Endometrial microvascular endothelial cells (primary cell): ENCODE results near the gene STARD10. TPM values are rescaled to one million over a fixed set of nuclear protein-coding genes. Genes with fewer than 3 reads are reported as not detected.

Experiments used
- in situ Hi-C: cut with HindIII; loops from 2 replicates; pipeline ENCODE4 v1.10.0; 2017; ENCODE audit warnings: low sequenced_read_pairs, low pct_unique_long_range_greater_than_20kb; ENCODE audit errors: inconsistent ontology term
- total RNA-seq: library from RNA; depleted of rRNA; stranded (reverse); fragments of >200 nt; gene quantifications from one replicate; pipeline ENCODE4 v1.2.3, GENCODE V29; 2015; ENCODE audit errors: inconsistent ontology term

STARD10 gene
- total RNA-seq, 1 donor from 2014 or later: 25.3 TPM

- in situ Hi-C loops: no loop called here
Measured at GRCh38 chr11:72786305-72787215, 7.3 kb downstream of the STARD10 start.

GRCh38 chr11:72784662-72785061 lies 9.2 kb downstream of the STARD10 start:
- in situ Hi-C loops: no loop called here

GRCh38 chr11:72783144-72783905 lies 10.5 kb downstream of the STARD10 start:
- in situ Hi-C loops: no loop called here

- in situ Hi-C loops: no loop called here
Measured at GRCh38 chr11:72782081-72782920, 11.5 kb downstream of the STARD10 start.

DNA sequence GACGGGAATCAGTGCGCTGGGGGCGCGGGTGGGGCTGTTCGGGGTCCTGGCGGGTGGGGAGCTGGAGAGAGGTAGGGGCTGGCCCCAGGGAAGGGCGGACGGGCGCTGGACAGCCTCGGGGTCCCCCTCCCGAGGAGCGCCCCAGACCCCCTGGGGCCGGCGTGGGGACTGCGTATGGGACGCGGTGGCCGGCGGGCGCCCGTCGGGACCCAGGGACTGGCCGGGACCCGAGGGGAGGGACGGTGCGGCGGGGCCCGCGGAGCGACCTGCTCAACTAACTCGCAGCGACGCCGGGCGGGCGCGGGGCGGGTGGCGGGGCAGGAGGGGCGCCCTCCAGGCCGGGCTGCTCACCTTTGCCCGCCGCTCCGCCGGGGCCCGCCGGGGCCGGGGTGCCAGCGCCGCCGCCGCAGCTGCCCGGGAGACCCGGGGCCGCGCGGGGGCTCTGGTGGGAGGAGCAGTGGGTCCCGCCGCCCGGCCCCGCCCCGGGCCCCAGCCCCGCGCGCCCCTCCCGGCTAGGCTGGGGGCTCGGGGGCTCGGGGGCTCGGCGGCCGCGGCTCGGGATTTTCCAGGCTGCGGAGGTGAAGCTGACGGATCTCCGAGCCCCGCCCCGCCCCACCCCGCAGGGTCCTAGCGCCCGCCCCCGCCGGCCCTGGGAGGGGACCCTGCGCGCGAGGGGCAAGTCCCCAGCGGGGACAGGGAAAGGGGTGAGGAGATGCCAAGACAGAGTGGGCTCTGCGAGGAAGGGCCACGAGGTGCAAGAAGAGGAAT lies 12.3 kb downstream of the STARD10 start:
- in situ Hi-C loops: no loop called here

DNA sequence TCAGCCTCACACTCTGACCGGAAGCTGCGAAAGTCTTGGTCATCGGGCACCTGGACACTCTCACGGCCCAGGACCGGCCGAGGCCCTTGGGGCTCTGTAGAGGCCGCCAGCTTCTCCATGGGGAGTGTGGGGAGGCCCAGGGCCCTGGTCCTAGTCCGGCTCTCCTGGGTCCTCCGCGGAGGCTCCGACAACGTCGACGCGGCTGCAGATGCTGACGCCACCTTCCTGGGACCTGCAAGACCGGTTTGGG lies 12.9 kb downstream of the STARD10 start:
- in situ Hi-C loops: no loop called here

- in situ Hi-C loops: no loop called here
Measured at GRCh38 chr11:72780296-72781062, 13.4 kb downstream of the STARD10 start.

DNA sequence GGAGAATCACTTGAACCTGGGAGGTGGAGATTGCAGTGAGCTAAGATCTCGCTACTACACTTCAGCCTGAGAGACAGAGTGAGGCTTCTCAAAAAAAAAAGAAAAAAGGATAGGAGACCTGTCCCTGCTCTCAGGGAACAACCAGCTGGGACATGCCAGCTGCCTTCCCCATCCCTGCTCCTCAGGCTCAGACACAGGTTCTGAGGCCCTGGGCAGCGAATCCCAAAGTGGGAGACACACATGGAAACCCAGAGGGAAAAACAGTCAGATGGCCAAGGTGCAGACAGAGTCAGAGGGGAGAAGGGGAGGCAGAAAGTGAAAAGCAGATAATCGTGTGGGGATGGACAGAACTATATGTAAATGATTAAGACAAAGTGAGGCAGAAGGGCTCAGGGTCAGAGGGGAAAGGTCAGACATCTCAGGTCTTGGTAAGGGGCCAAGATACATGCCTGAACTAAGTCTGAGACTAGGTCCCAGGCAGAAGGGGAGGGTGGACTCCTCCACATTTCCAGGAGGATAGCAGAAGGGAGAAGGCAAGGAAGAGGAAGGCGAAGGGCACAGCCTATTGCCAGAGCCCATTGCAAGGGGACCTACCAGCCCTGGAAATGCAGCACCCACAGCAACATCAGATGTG lies 14.2 kb downstream of the STARD10 start:
- in situ Hi-C loops: no loop called here

- in situ Hi-C loops: no loop called here
Measured at GRCh38 chr11:72778535-72779494, 15.0 kb downstream of the STARD10 start.

GRCh38 chr11:72777755-72778278 lies 16.0 kb downstream of the STARD10 start:
- in situ Hi-C loops: no loop called here

DNA sequence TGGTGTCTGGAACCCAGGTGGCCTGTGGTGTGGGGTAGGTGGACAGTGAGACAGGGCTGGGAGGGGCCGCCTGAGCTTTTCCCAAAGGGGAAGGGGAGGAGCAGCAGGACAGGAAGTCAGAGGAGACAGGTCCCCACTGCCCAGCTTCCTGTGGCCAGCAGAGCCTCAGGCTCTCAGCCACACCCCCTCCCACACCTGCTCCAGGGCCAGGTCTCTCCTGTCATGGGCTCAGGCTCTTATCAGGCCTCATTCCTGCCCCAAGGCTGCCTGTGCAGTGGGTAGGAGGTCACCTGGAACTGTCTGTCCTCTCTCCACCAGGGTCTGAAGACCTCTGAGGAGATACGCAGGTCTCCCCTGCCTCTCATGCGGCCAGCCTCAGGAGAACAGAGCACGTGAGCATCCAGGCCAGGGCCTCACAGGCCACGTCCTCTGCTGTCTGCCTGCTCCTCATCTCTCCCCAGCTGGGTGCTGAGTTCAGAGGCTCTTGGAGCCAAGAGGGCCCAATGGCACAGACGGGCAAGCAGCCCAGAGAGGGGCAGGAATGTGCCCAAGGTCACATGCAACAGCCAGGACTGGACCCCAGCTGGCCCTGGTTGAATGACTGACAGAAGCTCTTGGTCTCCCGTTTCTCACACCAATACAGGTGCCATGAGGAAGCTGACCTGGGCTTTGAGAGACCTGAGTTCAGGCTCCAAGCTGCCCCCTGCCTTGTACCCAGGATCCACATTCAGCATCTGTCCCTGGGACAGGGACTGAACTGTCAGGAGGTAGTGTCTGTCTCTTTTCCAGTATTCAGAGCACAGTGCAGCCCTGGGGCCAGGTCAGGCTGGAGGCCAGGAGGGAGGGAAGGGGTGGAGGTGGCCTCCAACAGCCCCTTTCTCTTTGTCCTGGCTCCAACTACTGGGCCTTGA lies 16.7 kb downstream of the STARD10 start:
- in situ Hi-C loops: no loop called here

- in situ Hi-C loops: no loop called here
Measured at GRCh38 chr11:72776117-72776843, 17.6 kb downstream of the STARD10 start.

GRCh38 chr11:72775288-72776110 lies 18.3 kb downstream of the STARD10 start:
- in situ Hi-C loops: no loop called here

GRCh38 chr11:72774499-72774898 lies 19.3 kb downstream of the STARD10 start:
- in situ Hi-C loops: no loop called here
